Activated T-helper 1 cell treated with anti-CD3 and anti-CD28 coated beads, Interleukin-12 subunit alpha, Interleukin-12 subunit beta, Interleukin-2, Interleukin-4 antibody, amounts not matched to agents 30 ng/mL and 10 ng/mL and 1 ng/mL, durations not matched to agents 14 hours and 24 hours and 36 hours (primary cell): ENCODE measurements around the gene LMBR1. TPM values are rescaled to one million over a fixed set of nuclear protein-coding genes. Genes with fewer than 3 reads are reported as not detected.
"Not testable (repeated sequence)": the region's sequence is repeated elsewhere in the genome, so short reads cannot be mapped to it uniquely, and the experiment has no call there.

Source experiments
- DNase-seq: peaks from one replicate; pipeline ENCODE4 v3.0.0; 2021; ENCODE audit warnings: low spot score
- H3K27ac Mint-ChIP-seq: one replicate; pipeline ENCODE4 v1.8.0; 2021; ENCODE audit warnings: mild to moderate bottlenecking, mixed read lengths
- H3K27me3 Mint-ChIP-seq: one replicate; pipeline ENCODE4 v1.8.0; 2022; ENCODE audit warnings: mild to moderate bottlenecking, moderate library complexity, mixed read lengths; ENCODE audit not compliant: insufficient read depth
- H3K36me3 Mint-ChIP-seq: one replicate; pipeline ENCODE4 v1.8.0; 2021; ENCODE audit warnings: low read depth, mixed read lengths
- H3K4me1 Mint-ChIP-seq: one replicate; pipeline ENCODE4 v1.8.0; 2021; ENCODE audit warnings: low read depth, mixed read lengths
- H3K4me3 Mint-ChIP-seq: one replicate; pipeline ENCODE4 v1.8.0; 2021; ENCODE audit warnings: mild to moderate bottlenecking, moderate library complexity, mixed read lengths
- H3K9me3 Mint-ChIP-seq: one replicate; pipeline ENCODE4 v1.8.0; 2021; ENCODE audit warnings: mixed read lengths
- intact Hi-C: fragments of 100-400 bp; cut with micrococcal nuclease; formaldehyde crosslinking; loops from one replicate; pipeline ENCODE4 v1.15.1; 2024
- total RNA-seq: library from RNA; stranded (reverse); gene quantifications from 2 replicates; pipeline ENCODE4 v1.2.3, GENCODE V29; 2022

The LMBR1 gene
- total RNA-seq, 1 donor from 2014 or later = 55.5 TPM

DNA sequence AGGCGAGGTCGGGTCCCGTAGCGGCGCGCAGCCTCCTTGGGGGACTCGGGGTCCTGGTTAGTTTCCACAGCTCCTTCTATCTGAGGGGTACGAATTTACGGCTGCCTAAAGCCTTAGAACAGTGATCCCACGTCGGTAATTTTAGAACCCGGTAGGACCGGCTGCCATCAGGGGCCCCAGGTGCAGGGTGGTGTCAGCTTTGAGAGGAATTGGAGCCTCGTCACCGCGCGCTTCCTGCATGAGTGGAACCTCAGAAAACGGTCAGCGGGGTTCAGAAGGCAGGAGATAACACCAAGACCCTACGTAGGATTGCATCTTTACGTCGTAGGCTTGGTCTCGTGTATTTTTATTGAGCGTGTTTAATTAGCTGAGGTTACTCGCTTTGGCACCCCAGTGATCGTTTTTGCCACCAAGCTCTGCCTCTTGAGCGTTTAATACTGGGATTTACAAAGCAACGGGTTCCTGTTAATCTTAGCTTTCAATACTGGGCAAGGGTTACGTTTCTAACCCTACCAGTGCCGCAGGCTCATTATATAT lies 252.0 kb downstream of the LMBR1 start:
- peaks cover 52% of the 10 kb centered on the region for H3K4me1 Mint-ChIP-seq
- peaks cover 15% of the 10 kb centered on the region for H3K36me3 Mint-ChIP-seq
- DNase-seq = peak; percentile 61
- peaks cover 6% of the 10 kb centered on the region for H3K9me3 Mint-ChIP-seq
- intact Hi-C loops = loop anchor here (1.0 to 10.0 kb wide), 10 partner anchors 28 to 1344 kb away; partner anchors contain the start of genes DNAJB6, INSIG1, LMBR1 and SHH
- peak overlapping the region; percentile 99 for H3K27ac Mint-ChIP-seq
- H3K27me3 Mint-ChIP-seq = peaks cover 8% of the 10 kb centered on the region
- peak overlapping the region; percentile 93 for H3K4me3 Mint-ChIP-seq

GRCh38 chr7:156640257-156640948 lies 252.6 kb downstream of the LMBR1 start, which contains the start of gene RNF32:
Gene RNF32, plus strand, starts transcription at chr7:156640774. Its CDS starts 3,104 bp downstream, at chr7:156643878.
- Mint-ChIP-seq H3K27ac (peak within 1 kb of the TSS; percentile 99), H3K4me1 (peaks cover 53% of the 10 kb centered on the region), H3K27me3 (peaks cover 6% of the 10 kb centered on the region), H3K4me3 (peak within 1 kb of the TSS; percentile 93), H3K36me3 (peaks cover 15% of the 10 kb centered on the region), H3K9me3 (peaks cover 6% of the 10 kb centered on the region)
- intact Hi-C loops = loop anchor here (1.0 to 10.0 kb wide), 9 partner anchors 27 to 1343 kb away; partner anchors contain the start of genes DNAJB6, INSIG1, LMBR1 and SHH
- peak; percentile 95 for DNase-seq

- Mint-ChIP-seq H3K9me3 (peaks cover 6% of the 10 kb centered on the region), H3K27me3 (peaks cover 5% of the 10 kb centered on the region), H3K36me3 (peaks cover 15% of the 10 kb centered on the region), H3K4me1 (peaks cover 53% of the 10 kb centered on the region), H3K4me3 (peak overlapping the region; percentile 93), H3K27ac (peak overlapping the region; percentile 95)
- no peak for DNase-seq
- intact Hi-C loops = loop anchor here (1.0 to 10.0 kb wide), 10 partner anchors 15 to 1342 kb away; partner anchors contain the start of genes DNAJB6, INSIG1, LMBR1 and SHH
Measured at GRCh38 chr7:156639426-156640256, 253.3 kb downstream of the LMBR1 start.

- peaks cover 15% of the 10 kb centered on the region for H3K36me3 Mint-ChIP-seq
- peak overlapping the region; percentile 93 for H3K4me3 Mint-ChIP-seq
- peaks cover 53% of the 10 kb centered on the region for H3K4me1 Mint-ChIP-seq
- H3K9me3 Mint-ChIP-seq = peaks cover 6% of the 10 kb centered on the region
- intact Hi-C loops = loop anchor here (2.0 kb wide), 1 partner anchor 14 kb away; no protein-coding TSS in a partner anchor
- no peak for DNase-seq
- peaks cover 2% of the 10 kb centered on the region for H3K27me3 Mint-ChIP-seq
- peak overlapping the region; percentile 20 for H3K27ac Mint-ChIP-seq
Measured at GRCh38 chr7:156638443-156639077, 254.4 kb downstream of the LMBR1 start.

GRCh38 chr7:156637093-156637492 lies 255.9 kb downstream of the LMBR1 start:
- H3K9me3 Mint-ChIP-seq, DNase-seq, H3K27ac Mint-ChIP-seq, intact Hi-C loops, H3K4me3 Mint-ChIP-seq, H3K27me3 Mint-ChIP-seq: not testable (repeated sequence)
- H3K4me1 Mint-ChIP-seq = peaks cover 47% of the 10 kb centered on the region
- peaks cover 15% of the 10 kb centered on the region for H3K36me3 Mint-ChIP-seq

DNA sequence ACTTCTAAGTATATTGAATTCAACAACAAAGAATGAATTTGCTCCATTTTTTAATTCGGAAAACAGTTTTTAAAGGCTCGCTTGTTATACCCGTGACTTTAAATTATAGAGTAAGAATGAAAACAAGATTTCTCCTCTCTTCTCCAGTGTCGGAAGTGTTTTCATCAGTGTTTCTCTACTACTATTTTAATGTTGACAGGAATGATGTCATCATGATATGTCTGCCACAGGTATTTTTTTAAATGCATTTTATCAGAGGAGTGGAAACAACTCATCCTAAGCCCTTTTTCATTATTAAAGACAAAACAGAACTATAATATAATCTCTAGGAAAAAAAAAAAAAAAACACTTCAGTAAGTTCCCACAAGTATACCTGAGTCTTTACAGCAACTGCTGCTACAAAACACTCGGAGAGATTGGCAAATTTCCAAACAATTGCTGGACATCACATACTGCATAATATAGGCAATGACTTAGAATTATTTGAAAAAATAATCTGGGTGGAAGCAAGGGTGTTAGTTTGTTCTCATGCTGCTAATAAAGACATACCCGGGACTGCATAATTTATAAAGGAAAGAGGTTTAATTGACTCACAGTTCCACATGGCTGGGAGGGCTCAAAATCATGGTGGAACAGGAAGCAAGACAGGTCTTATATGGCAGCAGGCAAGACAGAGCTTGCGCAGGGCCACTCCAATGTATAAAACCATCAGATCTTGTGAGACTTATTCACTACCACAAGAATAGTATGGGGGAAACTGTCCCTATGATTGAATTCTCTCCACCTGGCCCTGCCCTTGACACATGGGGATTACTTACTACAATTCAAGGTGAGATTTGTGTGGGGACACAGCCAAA lies 257.2 kb downstream of the LMBR1 start:
- peaks cover 2% of the 10 kb centered on the region for H3K27me3 Mint-ChIP-seq
- no peak overlapping the region for H3K27ac Mint-ChIP-seq
- DNase-seq = no peak
- peaks cover 15% of the 10 kb centered on the region for H3K36me3 Mint-ChIP-seq
- peaks cover 6% of the 10 kb centered on the region for H3K9me3 Mint-ChIP-seq
- intact Hi-C loops = no loop called here
- peaks cover 34% of the 10 kb centered on the region for H3K4me1 Mint-ChIP-seq
- H3K4me3 Mint-ChIP-seq = no peak overlapping the region

DNA sequence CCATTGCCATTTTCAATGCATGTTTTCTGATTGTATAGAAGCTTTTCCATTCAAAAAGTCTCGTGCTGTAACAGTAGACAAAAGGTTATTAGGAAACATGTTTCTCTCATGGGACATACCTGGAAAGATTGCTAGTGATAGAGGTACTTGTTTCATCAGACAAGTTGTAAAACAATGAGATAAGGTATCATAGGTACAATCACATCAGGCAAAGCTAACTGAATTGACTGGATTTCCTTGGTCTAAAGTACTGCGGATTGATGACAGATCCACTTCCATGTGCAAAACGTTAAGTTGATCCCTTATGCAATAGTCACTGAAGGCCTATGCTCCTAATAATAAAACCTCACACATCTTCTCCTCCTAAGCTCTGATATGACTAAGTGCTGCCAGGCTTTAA lies 258.9 kb downstream of the LMBR1 start:
- Mint-ChIP-seq H3K27ac (no peak overlapping the region), H3K9me3 (peaks cover 14% of the 10 kb centered on the region), H3K4me3 (no peak overlapping the region), H3K4me1 (peaks cover 25% of the 10 kb centered on the region), H3K36me3 (peaks cover 17% of the 10 kb centered on the region), H3K27me3 (peaks cover 3% of the 10 kb centered on the region)
- intact Hi-C loops = no loop called here
- no peak for DNase-seq

DNA sequence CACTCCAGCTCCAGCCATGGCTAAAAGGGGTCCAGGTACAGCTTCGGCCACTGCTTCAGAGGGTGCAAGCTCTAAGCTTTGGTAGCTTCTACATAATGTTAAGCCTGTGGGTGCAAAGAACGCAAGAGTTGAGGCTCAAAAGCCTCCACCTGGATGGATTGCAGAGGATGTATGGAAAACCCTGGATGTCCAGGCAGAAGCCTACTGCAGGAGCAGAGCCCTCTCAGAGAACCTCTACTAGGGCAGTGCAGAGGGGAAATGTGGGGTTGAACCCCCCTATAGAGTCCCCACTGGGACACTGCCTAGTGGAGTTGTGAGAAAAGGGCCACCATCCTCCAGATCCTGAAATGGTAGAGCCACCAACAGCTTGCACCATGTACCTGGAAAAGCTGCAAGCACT lies 263.1 kb downstream of the LMBR1 start:
- Mint-ChIP-seq H3K27ac (no peak overlapping the region), H3K4me1 (peaks cover 6% of the 10 kb centered on the region), H3K27me3 (peaks cover 3% of the 10 kb centered on the region), H3K36me3 (peaks cover 12% of the 10 kb centered on the region), H3K9me3 (peaks cover 24% of the 10 kb centered on the region), H3K4me3 (no peak overlapping the region)
- DNase-seq = no peak
- intact Hi-C loops = no loop called here

- peaks cover 14% of the 10 kb centered on the region for H3K4me1 Mint-ChIP-seq
- peaks cover 24% of the 10 kb centered on the region for H3K9me3 Mint-ChIP-seq
- H3K36me3 Mint-ChIP-seq = peaks cover 12% of the 10 kb centered on the region
- no peak overlapping the region for H3K27ac Mint-ChIP-seq
- peaks cover 3% of the 10 kb centered on the region for H3K27me3 Mint-ChIP-seq
- no peak overlapping the region for H3K4me3 Mint-ChIP-seq
- intact Hi-C loops = no loop called here
- DNase-seq = no peak
Measured at GRCh38 chr7:156628562-156628961, 264.4 kb downstream of the LMBR1 start.
